Measurements from ENCODE around the gene KRTAP10-4.

KRTAP10-4 gene

GRCh38 chr21:44615466-44615865 lies 41.9 kb downstream of the KRTAP10-4 start:
- DNase-seq: no peak

GRCh38 chr21:44615911-44616590 lies 42.5 kb downstream of the KRTAP10-4 start:
- no peak for DNase-seq

- no peak for DNase-seq
These were observed 43.0 kb downstream of the KRTAP10-4 start for GRCh38 chr21:44616591-44616926.

- no peak for DNase-seq
These were observed 43.6 kb downstream of the KRTAP10-4 start for GRCh38 chr21:44617071-44617501.

GRCh38 chr21:44618504-44618903 lies 45.0 kb downstream of the KRTAP10-4 start:
- DNase-seq: peak in 1 of 58 donors; percentile 12

- no peak for DNase-seq
These were observed 45.4 kb downstream of the KRTAP10-4 start for GRCh38 chr21:44618909-44619308.

GRCh38 chr21:44619886-44620285 lies 46.4 kb downstream of the KRTAP10-4 start:
- no peak for DNase-seq

GRCh38 chr21:44623575-44623974 lies 50.0 kb downstream of the KRTAP10-4 start:
- no peak for DNase-seq
